Spleen (tissue), 11 donors: ENCODE data around the gene ADAMTS17. TPM values are rescaled to one million over a fixed set of nuclear protein-coding genes. Genes with fewer than 3 reads are reported as not detected.

Source experiments
- DNase-seq: peaks from one replicate; pipeline ENCODE4 v3.0.0-alpha.2; 2020
- H3K27ac ChIP-seq, 8 donors: fragments of 200-600 bp; sonication (generic) in 7 of 8; 1 replicate in 4 of 8; 2 replicates in 4 of 8; pipeline versions ENCODE4 v1.5.0 to v1.8.0; 2016 to 2021; ENCODE audit warnings: inconsistent platforms in 4 of 8, mild to moderate bottlenecking in 4 of 8, moderate library complexity in 1 of 8
- H3K27me3 ChIP-seq, 7 donors: fragments of 200-600 bp; sonication (generic) in 6 of 7; replicated peaks in 1 of 7; 1 replicate in 4 of 7; 2 replicates in 3 of 7; pipeline versions ENCODE4 v1.5.0 to v1.8.0; 2016 to 2021; ENCODE audit warnings: inconsistent platforms in 3 of 7, mild to moderate bottlenecking in 1 of 7
- H3K36me3 ChIP-seq, 6 donors: fragments of 200-600 bp; sonication (generic) in 5 of 6; 1 replicate in 4 of 6; 2 replicates in 2 of 6; pipeline versions ENCODE4 v1.5.0 to v1.8.0; 2016 to 2021; ENCODE audit warnings: inconsistent platforms in 2 of 6
- H3K4me1 ChIP-seq, 6 donors: fragments of 200-600 bp; sonication (generic) in 5 of 6; 1 replicate in 3 of 6; 2 replicates in 3 of 6; pipeline versions ENCODE4 v1.5.0 to v1.8.0; 2016 to 2021; ENCODE audit warnings: inconsistent platforms in 3 of 6
- H3K4me3 ChIP-seq, 8 donors: fragments of 200-600 bp; sonication (generic) in 7 of 8; 1 replicate in 4 of 8; 2 replicates in 4 of 8; pipeline versions ENCODE4 v1.5.0 to v1.8.0; 2016 to 2021; ENCODE audit warnings: inconsistent platforms in 4 of 8, mild to moderate bottlenecking in 4 of 8, moderate library complexity in 2 of 8
- H3K9me3 ChIP-seq, 8 donors: fragments of 200-600 bp; sonication (generic) in 7 of 8; 1 replicate in 4 of 8; 2 replicates in 4 of 8; pipeline versions ENCODE4 v1.5.0 to v1.8.0; 2016 to 2021; ENCODE audit warnings: inconsistent platforms in 4 of 8
- CTCF ChIP-seq, 11 experiments: fragments of 200-600 bp in 7 of 11; fragments of 450-650 bp in 4 of 11; sonication (generic) in 4 of 11; IDR thresholded peaks in 8 of 11; conservative IDR thresholded peaks in 3 of 11; 1 replicate in 7 of 11; 2 replicates in 4 of 11; pipeline versions ENCODE4 v1.4.0 to v1.8.0; 2016 to 2021; ENCODE audit warnings: antibody characterized with exemption in 11 of 11, inconsistent platforms in 4 of 11, mild to moderate bottlenecking in 1 of 11
- POLR2A ChIP-seq, 3 donors: fragments of 450-650 bp; IDR thresholded peaks; one replicate each; pipeline ENCODE4 v1.5.1; 2017; ENCODE audit warnings: antibody characterized with exemption in 3 of 3, mild to moderate bottlenecking in 1 of 3
- POLR2AphosphoS5 ChIP-seq, 3 donors: sonication (generic); formaldehyde crosslinking; IDR thresholded peaks; one replicate each; pipeline ENCODE4 v1.5.1; 2017; ENCODE audit warnings: antibody characterized with exemption in 3 of 3
- WGBS, 5 donors: extraction: QIAGEN DNeasy Blood & Tissue Kit in 3 of 5; methylation state at CpG; one replicate each; pipeline versions ENCODE4 v1.1.5 to v1.1.7; 2013 to 2018; 5-methylcytosine and 5-hydroxymethylcytosine counted together
- intact Hi-C: fragments of 100-400 bp; cut with DNase I; formaldehyde crosslinking; loops from one replicate; pipeline ENCODE4 v1.15.0; 2023; ENCODE audit warnings: low total_unique reads
- polyA plus RNA-seq, 3 donors: library from polyadenylated mRNA; stranded (reverse); fragments of 200-250 nt; gene quantifications; one replicate each; pipeline ENCODE4 v1.2.1, GENCODE V29; 2013
- total RNA-seq, 7 donors: library from RNA; depleted of rRNA in 3 of 7; stranded (reverse); fragments of >200 nt in 3 of 7; fragmentation: NEBNext Ultra II Directional in 4 of 7; extraction: Animal tissue kit (Norgen Biotek cat#: 25700) in 4 of 7; gene quantifications; one replicate each; pipeline versions ENCODE4 v1.1.0 to v1.2.1, GENCODE V29; 2016 to 2021
- donor health status: healthy with polysubstance abuse.
- donor health status: DM: no; HTN: no; CAD: no; lungs with moderate emphysema.
- donor health status: DM: no; HTN: no; CAD: no.
- donor health status: Bipolar disorder and iron deficiency.
- donor health status: healthy.
- donor health status: DM: no; HTN: no; CAD: no.
- donor health status: DM: yes; HTN: yes; CAD: no.

Gene ADAMTS17
- total and polyA plus RNA-seq, 10 donors = 0.21 to 13.2 (median 5.8) TPM

DNA sequence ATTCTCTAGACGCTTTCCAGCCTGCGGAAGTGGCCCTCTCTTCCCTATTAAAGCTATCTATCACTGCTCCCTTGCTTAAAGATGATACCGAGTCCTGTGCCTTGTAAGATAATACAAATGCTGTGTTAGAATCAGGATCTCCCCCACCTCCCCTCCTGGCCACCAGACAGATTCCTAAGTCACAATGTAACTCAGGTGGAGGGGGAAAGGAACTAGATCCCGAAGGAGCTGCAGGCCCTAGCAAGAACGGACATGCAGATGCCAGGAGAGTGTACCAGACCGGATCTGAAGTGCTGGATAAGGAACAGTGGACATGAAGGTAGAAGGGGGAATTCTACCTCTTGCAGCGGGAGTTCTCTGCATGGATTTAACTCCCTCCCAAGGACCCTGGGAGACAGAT lies 377.8 kb downstream of the ADAMTS17 start:
- DNase-seq = peak; percentile 1
- Histone ChIP-seq H3K36me3 (no peaks in the 10 kb centered on the region), H3K4me1 (no peaks in the 10 kb centered on the region), H3K9me3 (no peaks in the 10 kb centered on the region), H3K27ac (no peak overlapping the region), H3K4me3 (no peak overlapping the region), H3K27me3 (peaks cover 0 to 10% (median 0%) of the 10 kb centered on the region in 7 donors)
- 87 to 97% (median 92%) methylated on average over 7 of the region's 7 CpGs for whole genome bisulfite sequencing, 5 donors
- TF ChIP-seq POLR2AphosphoS5 (IDR thresholded peaks at IDR 0.05) (no peak), CTCF (IDR thresholded peaks at IDR 0.05 in 8 of 11, conservative IDR thresholded peaks at IDR 0.05 in 3 of 11) (no peak), POLR2A (IDR thresholded peaks at IDR 0.05) (no peak)
- intact Hi-C loops = no loop called here

DNA sequence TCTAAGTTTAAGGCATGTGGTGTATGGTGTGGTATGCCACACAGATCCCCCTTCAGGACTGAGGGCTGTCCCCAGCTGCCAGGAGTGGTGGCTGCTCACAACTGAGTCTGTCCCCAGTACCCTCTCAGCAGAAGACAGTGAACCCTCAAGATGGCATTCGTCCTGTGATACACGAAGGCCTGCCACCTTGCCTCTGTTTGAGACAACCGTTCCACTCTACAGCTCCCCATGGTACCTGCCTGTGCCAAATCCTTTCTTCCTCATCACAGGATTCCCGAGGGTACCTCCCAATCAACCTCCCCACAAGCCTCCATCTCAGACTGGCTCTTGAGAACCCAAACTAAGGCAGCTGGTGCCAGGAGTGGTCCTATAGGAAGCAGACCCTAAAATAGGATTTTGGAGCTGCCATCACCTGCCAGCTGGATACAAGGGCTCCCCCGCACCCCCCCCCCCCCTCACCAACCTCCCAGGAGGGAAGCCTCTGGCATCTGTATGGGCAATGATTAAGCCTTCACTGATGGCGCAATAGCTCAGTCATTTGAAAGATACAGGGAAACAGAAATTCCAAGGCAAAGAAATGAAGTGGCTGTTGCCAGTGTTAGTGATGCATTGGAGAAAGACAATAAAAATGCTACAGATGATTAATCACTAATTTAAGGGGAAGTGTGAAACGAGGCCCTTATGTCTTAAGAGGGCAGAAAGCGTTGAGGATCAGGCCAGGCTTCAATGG lies 378.5 kb downstream of the ADAMTS17 start:
- Histone ChIP-seq H3K4me1 (no peaks in the 10 kb centered on the region), H3K9me3 (no peaks in the 10 kb centered on the region), H3K27ac (no peak overlapping the region), H3K27me3 (peaks cover 0 to 10% (median 0%) of the 10 kb centered on the region in 7 donors), H3K36me3 (no peaks in the 10 kb centered on the region), H3K4me3 (no peak overlapping the region)
- 65 to 75% (median 69%) methylated on average over 8 of the region's 8 CpGs for WGBS, 5 donors
- no peak for TF ChIP-seq POLR2AphosphoS5 (IDR thresholded peaks at IDR 0.05)
- no peak for TF ChIP-seq CTCF (IDR thresholded peaks at IDR 0.05 in 8 of 11, conservative IDR thresholded peaks at IDR 0.05 in 3 of 11)
- no peak for TF ChIP-seq POLR2A (IDR thresholded peaks at IDR 0.05)
- peak; percentile 14 for DNase-seq
- intact Hi-C loops = no loop called here

DNA sequence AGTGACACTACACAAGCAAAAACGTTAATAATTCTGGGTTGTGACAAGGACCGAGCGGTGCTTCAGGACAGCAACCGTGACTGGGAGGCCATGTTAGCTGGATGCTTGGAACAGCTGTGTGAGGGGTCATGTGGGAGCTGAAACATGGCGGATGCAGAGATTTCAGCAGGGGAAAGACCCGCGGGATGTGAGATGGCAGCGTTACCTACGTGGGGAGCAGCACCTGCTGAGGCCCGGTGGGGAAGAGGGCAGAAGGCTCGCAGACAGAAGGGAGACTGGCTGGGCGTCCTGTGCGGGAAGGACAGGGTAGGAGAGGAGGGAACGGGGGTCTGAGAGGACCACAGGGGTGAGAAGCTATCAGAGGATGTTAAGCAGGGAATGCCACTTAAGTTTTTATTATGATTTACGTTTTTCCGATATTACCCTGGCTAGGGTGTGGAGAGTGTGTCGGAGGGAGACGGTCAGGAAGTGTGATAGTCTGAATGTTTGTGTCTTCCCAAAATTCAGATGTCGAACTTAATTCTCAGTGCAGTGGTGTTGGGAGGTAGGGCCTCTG lies 379.7 kb downstream of the ADAMTS17 start:
- TF ChIP-seq CTCF (IDR thresholded peaks at IDR 0.05 in 8 of 11, conservative IDR thresholded peaks at IDR 0.05 in 3 of 11) (no peak), POLR2AphosphoS5 (IDR thresholded peaks at IDR 0.05) (no peak), POLR2A (IDR thresholded peaks at IDR 0.05) (no peak)
- DNase-seq = peak; percentile 35
- no peak overlapping the region for H3K27ac ChIP-seq
- no peak overlapping the region for H3K4me3 ChIP-seq
- WGBS, 5 donors = 92 to 97% (median 93%) methylated on average over 19 of the region's 19 CpGs
- no peaks in the 10 kb centered on the region for H3K9me3 ChIP-seq
- no peaks in the 10 kb centered on the region for H3K36me3 ChIP-seq
- no peaks in the 10 kb centered on the region for H3K4me1 ChIP-seq
- H3K27me3 ChIP-seq = peaks cover 0 to 10% (median 0%) of the 10 kb centered on the region in 7 donors
- intact Hi-C loops = no loop called here

DNA sequence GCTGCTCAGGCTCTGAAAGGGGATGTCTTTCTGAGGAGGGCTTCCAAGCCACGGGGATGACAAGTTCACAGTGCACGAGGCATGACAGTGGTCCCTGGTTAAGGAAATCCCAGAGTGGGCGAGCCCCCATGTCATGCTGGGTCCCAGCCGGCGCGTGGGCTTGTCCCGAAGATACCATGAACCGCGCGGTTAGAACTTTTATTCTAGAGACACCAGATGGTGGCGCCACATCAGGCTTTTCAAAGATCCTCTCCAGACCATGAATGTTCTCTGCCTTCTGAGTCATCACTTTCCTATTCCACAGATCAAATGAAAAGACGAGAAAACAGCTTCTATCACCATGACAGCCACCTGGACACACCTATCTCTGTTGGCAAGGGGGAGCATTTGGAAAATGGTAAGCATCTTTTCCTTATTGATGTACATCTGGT lies 380.7 kb downstream of the ADAMTS17 start:
- H3K27ac ChIP-seq = no peak overlapping the region
- peak in 2 of 11 experiments; percentile 14 to 20 for TF ChIP-seq CTCF (IDR thresholded peaks at IDR 0.05 in 8 of 11, conservative IDR thresholded peaks at IDR 0.05 in 3 of 11)
- TF ChIP-seq POLR2A (IDR thresholded peaks at IDR 0.05) = no peak
- H3K4me3 ChIP-seq = no peak overlapping the region
- 49 to 62% (median 52%) methylated on average over 12 of the region's 12 CpGs for WGBS, 5 donors
- H3K27me3 ChIP-seq = peaks cover 0 to 10% (median 0%) of the 10 kb centered on the region in 7 donors
- peaks cover 0 to 8% (median 1%) of the 10 kb centered on the region in 6 donors for H3K4me1 ChIP-seq
- no peaks in the 10 kb centered on the region for H3K9me3 ChIP-seq
- no peaks in the 10 kb centered on the region for H3K36me3 ChIP-seq
- intact Hi-C loops = no loop called here
- DNase-seq = peak; percentile 41
